ENCODE measurements around the gene ZNF205.
"Not testable (repeated sequence)": the region's sequence is repeated elsewhere in the genome, so short reads cannot be mapped to it uniquely, and the experiment has no call there.

Gene ZNF205

DNA sequence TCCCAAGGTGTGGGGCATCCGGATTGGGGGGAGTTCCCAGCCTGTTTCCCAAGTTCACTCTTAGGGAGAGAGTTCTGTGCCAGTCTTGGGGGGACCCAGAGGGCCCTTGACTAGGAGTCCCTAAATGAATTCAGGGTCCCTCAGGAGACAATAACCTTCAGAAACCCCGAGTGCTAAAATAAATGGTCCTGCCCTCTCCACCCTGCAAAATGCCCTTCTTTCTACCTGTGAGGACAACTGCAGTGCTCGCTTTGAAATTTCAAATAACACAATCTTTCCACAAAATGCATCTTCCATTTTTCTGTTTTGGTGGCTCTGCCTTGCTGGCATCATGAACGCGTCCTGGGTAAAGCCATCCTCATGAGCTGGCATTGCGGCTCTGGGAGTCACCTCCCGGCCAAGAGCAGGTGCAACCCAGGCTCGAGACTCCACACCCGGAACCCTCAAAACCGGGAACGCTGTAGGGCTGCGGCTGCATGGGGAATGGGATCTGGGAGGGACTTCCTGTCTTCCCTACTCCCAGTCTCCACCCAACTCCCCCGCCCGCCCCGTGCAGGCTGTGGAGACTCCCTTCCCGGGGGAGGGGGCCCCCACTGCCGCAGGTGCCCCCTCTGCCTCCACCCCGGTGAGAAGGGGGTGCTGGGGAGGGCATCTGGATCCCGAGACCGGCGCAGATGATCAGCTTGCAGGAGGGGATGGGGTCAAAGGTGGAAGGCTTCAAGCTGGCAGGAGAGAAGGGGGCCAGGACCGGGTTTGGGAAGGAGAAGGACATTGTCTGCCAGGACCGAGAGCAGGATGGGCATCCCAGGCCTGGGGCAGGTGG is at the start of gene ZNF205:
Gene ZNF205, plus strand, starts transcription at position 529 of the 823 bp plus-strand sequence. CDS start 845 bp downstream, outside the sequence.
- DNase-seq = no peak

DNA sequence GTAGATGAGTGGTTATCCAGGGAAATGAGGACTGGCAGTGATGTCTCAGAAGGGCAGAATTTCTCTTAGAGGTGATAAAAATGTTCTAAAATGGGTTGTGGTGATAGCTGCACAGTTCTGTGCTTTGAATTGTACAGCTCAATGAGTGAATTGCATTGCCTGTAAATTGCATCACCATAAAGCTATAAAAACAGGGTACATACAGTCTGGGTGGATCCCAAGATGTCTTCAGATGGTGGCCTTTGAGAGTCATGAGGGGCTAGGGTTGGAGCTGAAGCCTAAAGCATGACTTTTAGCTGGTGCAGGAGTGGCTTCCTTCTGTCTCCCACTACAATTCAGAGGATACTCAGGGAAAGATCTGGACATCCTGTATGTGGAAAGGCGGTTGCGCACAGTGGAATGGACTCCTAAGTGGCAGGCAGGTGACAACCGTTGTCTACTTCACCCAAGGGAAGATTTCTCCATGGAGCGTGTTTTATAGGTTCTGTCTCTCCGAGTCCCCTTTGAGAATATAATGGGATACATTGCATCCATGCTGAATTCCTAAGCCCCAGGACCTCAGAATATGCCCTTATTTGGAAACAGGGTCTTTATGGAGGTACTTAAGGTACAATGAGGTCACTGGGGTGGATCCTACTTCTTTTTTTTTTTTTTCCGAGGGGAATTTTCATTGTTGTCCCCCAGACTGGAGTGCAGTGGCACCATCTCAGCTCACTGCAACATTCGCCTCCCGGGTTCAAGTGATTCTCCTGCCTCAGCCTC is 48.6 kb upstream of the ZNF205 start:
- no peak for DNase-seq

DNA sequence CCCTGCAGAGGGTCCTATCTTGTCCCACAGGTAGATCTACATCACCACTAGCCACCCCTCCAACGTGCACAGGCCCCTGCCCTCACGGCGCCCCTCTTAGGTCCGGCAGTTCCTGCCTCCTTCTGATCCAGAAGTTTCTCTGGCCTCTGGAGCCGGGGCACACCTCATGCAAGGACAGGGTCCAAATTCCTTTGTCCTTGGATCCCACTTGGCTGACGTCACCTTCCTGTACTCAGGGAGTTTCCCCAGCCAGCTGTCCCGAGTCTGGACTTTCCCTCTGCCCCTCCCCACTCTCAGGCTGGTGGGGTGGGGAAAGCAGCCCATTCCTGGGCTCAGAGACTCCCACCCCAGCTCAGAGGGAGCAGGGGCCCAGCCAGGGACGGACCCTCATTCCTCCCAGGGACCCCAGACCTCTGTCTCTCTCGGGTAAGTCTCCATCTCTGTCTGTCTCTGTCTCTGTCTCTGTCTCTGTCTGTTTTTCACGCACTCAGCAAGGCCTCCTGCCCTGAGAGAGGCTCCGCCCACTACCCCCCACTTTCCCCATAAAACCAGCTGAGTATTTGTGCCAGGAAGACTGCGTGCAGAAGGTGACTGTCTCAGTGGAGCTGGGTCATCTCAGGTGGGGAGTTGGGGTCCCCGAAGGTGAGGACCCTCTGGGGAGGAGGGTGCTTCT is 47.2 kb upstream of the ZNF205 start, which contains the start of gene IL32:
Gene IL32, plus strand, starts transcription at position 572 of the 673 bp plus-strand sequence. CDS start 172 bp downstream, outside the sequence.
- DNase-seq = peak; percentile 70 to 88

DNA sequence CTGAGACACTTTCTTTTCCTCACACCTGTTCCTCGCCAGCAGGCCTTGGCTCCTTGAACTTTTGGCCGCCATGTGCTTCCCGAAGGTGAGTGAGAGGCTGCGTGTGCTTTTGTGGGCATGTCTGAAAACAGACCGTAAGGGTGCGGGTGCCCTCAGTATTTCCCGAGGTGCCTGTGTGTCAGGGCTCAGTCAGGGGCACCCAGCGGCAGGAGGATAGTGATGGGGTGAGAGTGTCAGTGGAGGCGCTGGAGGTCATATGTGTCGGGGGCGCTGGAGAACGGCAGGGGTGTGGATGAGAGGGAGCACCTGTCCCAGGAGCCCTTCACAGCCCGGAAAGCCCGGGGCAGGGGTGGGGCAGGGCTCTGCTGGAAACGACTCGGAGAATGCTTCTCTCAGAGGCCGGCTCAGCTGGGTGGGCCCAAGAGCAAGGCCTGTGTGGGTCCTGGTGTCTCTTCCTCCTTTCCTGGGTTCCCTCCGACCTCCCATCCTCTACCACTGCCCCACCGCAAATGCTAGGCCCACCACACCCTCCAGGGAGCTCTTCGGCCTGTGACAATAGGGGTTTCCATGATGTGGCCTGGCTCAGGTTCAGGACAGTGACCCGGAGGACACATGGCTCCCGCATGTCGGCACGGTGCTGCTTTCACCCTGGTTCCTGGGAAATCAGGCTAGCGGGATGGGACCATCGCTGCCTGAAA is 46.5 kb upstream of the ZNF205 start:
- peak in 1 of 2 donors; percentile 47 for DNase-seq

DNA sequence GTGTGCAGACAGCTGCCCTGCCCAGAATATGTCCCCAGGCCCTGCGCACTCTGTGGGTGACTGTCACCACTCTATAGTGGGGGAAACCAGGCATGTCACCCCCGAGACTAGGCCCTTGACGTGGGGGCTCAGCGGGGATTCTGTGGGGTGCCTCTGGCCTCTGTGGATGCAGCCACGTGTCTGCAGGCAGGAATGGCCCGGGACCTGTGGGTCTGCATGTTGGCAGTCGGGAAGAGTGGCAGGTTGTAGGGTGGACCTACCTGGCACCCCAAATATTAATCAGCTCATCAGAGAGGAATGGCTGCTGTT is 46.0 kb upstream of the ZNF205 start:
- DNase-seq = no peak

DNA sequence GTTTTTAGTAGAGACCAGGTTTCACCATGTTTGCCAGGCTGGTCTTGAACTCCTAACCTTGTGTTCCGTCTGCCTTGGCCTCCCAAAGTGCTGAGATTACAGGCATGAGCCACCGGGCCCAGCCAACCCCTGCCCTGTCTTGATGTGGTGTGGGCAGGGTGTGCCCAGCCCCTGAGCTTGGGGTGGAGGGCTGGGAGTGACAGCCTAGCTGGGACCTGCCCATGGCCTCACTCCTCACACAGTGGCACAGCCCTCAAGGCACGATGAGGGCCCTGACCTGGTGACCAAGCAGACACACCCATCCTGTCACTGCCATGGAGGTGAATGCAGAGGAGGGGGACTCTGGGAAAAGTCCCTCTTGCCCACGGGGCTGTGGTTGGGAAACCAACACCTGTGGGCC is 43.9 kb upstream of the ZNF205 start:
- peak in 1 of 2 donors; percentile 55 for DNase-seq

DNA sequence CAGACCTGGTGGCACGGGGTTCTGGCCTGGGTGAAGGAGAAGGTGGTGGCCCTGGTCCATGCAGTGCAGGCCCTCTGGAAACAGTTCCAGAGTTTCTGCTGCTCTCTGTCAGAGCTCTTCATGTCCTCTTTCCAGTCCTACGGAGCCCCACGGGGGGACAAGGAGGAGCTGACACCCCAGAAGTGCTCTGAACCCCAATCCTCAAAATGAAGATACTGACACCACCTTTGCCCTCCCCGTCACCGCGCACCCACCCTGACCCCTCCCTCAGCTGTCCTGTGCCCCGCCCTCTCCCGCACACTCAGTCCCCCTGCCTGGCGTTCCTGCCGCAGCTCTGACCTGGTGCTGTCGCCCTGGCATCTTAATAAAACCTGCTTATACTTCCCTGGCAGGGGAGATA is 43.2 kb upstream of the ZNF205 start:
- not testable (repeated sequence) for DNase-seq

DNA sequence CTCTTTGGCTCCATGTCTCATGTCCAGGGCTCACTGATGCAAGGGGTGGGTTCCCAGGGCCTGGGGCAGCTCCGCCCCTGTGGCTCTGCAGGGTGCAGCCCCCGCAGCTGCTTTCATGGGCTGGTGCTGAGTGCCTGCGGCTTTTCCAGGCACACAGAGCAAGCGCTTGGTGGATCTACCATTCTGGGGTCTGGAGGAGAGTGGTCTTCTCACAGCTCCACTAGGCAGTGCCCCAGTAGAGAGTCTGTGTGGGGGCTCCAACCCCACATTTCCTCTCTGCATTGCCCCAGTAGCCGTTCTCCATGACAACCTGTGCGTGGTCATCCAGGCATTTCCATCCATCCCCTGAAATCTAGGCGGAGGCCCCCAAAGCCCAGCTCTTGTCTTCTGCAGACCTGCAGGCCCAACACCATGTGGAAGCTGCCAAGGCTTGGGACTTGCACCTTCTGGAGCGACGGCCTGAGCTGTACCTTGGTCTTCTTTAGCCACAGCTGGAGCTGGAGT is 41.7 kb upstream of the ZNF205 start:
- peak in 1 of 2 donors; percentile 41 for DNase-seq

DNA sequence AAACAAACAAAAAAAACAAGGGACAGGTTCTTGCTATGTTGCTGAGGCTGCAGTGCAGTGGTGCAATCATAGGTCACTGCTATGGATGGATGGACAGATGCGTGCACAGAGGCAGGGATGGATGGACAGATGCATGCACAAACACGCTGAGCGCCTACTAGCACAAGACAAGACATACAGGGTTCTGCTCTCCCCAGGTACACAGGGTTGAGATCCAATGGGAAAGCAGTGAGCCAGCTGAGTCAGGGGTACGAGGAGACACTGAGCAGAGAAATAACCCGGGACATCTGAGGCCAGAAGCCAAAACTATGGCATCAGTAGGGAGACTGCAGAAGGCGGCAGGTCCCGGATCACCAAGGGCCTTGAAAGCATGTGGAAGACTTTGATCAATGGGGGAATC is 40.7 kb upstream of the ZNF205 start:
- DNase-seq = no peak

DNA sequence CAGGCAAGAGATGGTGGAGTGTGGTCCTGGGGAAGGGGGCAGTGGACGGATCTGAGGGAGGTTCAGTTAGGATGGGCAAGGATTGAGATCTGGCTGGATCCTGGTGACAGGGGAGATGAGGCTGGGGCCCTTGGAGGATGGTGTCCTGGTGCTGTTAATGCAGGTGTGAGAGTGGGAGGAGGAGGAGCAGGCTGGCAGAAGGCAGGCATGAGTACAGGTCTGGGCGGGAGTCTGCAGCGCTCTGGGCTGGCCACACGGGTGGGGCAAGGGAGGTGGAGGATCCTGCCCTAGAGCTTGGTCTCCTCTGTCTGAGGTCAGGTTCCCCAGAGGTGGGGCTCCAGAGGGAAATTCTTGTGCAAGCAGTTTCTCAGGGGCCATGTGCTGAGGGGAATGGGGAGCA is 40.2 kb upstream of the ZNF205 start:
- DNase-seq = peak in 1 of 2 donors; percentile 52

DNA sequence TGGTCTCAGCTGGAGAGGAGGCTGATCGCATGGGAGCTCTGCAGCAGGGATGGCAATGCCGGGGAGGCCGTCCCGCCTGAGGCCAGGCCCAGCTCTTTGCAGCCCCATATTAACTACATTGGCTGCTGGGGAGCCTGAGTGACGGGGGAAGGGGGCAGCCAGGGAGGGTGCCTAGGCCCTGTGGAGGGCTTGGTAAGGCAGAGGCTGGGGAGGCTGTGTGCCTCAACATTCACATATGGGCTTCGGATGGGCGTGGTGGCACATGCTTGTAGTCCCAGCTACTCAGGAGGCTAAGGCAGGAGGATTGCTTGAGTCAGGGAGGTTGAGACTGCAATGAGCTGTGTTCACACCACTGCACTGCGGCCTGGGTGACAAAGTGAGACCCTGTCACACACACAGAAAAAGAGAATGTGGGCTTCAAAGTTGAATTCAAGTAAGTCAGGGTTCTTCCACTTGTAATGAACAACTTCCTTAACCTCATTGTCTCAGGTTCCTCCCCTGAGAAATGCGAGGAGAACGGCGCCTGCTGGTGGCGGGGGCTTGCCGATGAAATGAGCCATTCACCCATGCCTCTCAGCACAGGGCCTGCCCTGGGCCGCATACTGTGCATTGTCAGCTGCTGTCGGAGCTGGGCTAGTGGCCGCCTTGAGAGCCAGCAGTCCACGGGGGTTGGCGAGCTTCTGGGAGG is 39.7 kb upstream of the ZNF205 start:
- DNase-seq = peak in 1 of 2 donors; percentile 65

DNA sequence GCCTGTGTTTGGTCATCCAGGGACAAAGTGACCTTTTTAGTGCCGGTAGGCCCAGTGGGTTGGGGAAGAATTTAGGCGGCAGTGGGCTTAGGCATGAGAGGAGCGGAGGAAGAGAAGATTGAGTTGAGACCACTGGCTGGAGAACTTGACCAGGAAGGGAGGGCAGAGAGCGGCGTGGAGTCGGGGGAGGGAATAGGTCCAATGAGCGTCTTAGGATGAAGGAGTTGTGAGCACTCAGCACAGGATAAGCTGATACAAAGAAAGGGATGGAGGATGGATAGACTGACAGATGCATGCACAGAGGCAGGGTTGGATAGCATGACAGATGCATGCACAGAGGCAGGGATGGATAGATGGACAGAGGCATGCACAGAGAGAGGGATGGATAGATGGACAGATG is 38.9 kb upstream of the ZNF205 start:
- no peak for DNase-seq

DNA sequence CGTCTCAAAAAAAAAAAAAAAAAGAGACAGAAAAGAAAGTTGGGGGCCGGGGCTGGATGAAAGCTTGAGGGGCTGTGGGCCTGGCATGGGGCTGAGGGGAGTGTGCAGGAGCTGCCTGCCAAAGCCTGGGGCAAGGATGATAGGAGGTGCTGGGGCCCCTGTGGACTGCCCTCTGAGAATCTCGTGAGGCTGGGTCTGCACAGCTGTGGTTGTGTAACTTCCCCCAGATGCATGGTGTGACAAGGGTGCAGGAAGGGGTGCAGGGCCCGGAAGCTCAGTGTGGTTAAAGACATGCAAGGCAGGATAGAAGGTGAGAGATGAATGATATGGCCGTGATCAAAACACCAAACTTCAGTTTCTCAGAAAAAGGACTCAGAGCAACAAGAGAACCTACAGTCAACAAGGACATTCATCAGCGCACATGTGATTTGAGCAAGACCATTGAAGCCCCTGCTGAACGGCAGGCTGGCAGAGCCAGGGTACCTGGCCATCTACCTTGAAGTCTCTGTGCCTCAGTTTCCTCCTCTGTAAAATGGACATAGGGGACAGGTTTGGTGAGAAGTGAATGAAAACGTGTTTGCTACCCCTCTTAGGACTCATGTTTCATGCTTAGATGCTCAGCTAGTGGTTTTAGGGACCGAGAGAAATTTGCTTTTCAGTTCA is 37.4 kb upstream of the ZNF205 start:
- peak; percentile 79 to 90 for DNase-seq

DNA sequence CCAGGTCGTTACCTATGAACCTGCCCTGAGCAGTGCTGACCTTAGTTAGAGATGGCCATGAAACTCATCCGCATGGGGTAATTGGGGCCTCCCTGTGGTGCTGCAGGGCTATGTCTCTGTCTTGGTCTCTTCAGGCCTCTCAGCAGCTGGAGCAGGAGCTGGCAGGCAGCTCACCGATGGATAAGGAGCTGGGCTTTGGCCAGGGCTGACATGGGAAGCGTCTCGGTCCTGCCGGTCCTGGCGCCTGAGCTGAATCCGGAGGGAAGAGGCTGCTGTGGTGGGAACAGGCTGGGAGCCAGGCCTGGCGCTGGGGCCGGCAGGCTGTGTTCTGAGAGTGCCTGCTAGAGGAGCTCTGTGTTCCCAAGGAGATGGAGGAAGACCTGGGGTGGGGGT is 36.9 kb upstream of the ZNF205 start:
- DNase-seq = peak in 1 of 2 donors; percentile 42

DNA sequence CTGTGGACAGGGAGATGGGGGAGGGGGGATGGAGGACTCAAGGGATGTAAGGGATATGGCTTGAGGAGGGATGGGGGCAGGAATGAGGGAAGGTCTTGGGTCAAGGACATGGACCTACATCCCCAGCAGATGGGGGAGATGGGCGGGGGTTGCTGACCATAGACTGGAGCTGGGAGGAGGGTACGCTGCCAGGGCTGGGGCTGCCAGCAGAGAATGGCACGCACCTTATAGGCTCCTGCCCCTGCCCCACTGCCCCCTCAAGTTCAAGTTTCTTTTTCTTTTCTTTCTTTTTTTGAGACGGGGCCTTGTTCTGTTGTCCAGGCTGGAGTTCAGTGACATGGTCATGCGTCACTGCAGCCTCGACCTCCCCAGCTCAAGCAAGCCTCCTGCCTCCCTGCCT is 36.4 kb upstream of the ZNF205 start:
- not testable (repeated sequence) for DNase-seq

DNA sequence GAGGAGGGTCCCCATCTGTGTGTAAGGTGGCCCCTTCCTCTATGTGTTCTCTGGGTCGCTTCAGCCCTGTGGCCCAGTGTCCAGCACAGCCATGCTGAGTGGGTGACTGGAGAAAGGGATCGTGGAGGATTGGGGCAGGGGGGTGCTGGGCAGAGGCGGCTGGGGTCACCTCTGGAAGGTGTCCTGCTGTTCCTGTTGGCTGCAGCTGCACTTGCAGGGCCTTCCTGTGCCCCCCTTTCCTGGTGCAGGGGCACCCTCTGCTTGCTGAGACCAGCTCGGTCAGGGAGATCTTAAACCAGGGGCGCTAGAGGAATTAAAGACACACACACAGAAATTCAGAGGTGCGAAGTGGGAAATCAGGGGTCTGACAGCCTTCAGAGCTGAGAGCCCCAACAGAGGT is 35.8 kb upstream of the ZNF205 start:
- DNase-seq = no peak

DNA sequence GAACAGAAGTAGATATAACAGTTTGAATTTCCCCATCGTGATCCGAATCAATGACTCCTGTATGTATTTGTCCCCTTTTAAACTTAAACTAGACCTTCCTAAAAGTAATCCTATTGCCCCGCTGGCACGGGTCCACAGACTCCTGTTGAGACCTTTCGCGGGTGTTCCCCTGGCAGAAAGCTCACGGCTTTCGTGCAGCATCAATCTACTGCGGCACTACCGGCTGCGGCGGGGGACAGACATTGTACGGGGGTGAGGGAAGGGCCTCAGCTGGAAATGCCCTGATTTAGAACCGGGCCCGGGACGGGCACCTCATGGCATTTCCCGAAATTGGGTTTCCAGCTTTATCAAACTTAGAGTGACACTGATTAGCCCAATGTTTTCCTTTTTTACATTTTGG is 32.4 kb upstream of the ZNF205 start:
- DNase-seq = no peak

DNA sequence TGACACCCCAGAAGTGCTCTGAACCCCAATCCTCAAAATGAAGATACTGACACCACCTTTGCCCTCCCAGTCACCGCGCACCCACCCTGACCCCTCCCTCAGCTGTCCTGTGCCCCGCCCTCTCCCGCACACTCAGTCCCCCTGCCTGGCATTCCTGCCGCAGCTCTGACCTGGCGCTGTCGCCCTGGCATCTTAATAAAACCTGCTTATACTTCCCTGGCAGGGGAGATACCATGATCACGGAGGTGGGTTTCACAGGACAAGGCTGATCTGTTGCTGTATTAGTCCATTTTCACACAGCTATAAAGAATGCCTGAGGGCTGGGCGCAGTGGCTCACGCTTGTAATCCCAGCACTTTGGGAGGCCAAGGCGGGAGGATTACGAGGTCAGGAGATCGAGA is 30.4 kb upstream of the ZNF205 start:
- DNase-seq = not testable (repeated sequence)

DNA sequence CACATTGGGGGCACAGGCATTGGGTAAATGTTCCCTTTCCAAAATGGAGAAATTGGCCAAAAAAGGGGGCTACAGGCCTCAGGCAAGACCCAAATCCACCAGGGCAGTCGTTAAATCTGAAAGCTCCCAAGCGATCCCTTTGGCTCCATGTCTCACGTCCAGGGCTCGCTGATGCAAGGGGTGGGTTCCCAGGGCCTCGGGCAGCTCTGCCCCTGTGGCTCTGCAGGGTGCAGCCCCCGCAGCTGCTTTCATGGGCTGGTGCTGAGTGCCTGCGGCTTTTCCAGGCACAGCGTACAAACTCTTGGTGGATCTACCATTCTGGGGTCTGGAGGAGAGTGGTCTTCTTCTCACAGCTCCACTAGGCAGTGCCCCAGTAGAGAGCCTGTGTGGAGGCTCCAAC is 29.0 kb upstream of the ZNF205 start:
- DNase-seq = not testable (repeated sequence)

DNA sequence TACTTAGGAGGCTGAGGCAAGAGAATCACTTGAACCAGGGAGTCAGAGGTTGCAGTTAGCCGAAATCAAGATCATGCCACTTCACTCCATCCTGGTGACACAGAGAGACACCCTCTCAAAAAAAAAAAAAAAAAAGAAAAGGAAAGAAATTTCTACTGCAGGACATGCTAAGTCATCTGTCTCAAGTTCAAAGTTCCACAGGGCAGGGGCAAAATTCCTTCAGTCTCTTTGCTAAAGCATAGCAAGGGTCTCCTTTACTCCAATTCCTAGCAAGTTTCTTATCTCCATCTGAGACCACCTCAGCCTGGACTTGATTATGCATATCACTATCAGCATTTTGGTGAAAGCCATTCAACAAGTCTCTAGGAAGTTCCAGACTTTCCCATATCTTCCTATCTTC is 27.9 kb upstream of the ZNF205 start:
- DNase-seq = no peak

DNA sequence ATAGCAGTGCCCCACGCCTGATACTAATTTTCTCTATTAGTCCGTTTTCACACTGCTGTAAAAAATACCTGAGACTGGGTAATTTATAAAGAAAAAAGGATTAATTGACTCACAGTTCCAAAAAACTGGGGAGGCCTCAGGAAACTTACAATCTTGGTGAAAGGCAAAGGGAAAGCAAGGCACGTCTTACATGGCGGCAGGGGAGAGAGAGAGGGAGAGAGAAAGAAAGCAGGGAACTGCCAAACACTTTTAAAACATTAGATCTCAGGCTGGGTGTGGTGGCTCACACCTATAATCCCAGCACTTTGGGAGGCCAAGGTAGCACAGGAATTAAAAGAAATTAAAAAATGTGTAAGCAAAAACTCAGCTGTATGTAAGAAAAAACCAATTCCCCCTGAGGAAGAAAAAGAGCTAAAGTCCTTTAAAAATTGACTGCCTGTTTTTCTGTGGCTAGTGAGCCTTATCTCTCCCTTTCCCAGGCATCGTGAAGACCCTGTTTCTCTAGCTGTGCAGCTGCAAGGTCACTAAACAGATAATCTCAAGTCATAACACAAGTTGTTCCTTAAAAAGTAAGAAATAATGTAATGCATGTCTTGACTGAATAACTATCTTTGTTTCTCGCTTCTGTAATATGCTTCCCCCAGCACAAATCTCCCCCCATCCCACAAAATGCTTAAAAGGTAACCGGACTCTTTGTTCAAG is 27.3 kb upstream of the ZNF205 start:
- no peak for DNase-seq
